ENCODE measurements around the gene ZSCAN31. TPM values are rescaled to one million over a fixed set of nuclear protein-coding genes. Genes with fewer than 3 reads are reported as not detected.

ZSCAN31 gene
- total and polyA plus RNA-seq, 2 donors (not counting 3 experiments of a cell fraction or from before 2014, with no cell fraction given) = 12.9 to 23.0 TPM

DNA sequence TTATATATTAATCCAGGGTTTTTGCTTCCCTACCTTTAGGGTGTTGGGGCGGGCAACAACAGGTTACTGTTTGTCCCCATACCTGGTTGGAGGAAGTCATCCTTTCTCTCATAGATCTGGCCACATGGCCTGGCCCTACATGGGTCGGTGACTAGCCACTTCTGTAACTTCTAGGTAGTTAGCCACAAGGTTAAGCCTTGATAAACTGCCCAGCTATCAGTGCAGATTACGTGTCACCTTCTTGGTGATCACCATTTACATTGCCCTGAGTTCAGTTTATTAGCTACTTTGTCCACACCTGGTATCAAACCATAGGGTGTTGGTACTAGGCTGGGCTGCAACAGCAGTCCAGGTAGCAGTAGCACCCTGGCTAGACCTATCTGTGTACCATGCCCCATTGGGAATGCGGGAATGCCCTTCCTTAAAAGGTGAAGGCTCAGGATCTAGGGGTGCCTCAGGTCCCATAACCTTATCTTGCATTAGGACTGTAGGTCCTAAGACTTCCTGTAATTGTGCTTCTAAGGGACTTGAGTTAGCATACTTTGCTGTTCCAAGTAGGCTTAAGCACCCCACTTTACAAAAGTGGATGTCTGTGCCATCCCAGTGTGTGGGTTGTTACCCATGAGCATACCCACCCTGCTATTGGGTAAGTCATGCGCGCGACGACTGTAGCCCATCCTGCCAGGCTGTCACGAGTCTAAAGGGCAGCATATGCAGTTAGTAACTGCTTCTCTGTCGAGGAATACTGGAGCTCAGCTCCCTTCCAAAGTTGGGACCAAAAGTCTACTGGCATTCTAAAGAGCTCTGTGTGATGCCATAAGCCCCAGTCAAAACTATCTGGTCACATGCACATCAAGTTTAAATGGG lies 19.0 kb upstream of the ZSCAN31 start:
- no TSS peak for BruUV-seq (replicated peaks)
- Histone ChIP-seq H3K4me1 (ENCODE audit: control insufficient read depth, extremely low read depth, insufficient read depth, low read length) (peaks cover 40% of the 10 kb centered on the region), H3K9me3 (replicated peaks; ENCODE audit: control insufficient read depth, insufficient read depth, low read length) (no peaks in the 10 kb centered on the region), H3K27me3 (ENCODE audit: control insufficient read depth in 2 of 2, insufficient read depth in 2 of 2, low read length in 2 of 2) (no peaks in the 10 kb centered on the region), H3K9ac (replicated peaks; ENCODE audit: extremely low read depth, insufficient read depth, low read length) (peak overlapping the region; percentile 5), H3K27ac (ENCODE audit: insufficient read depth, low read depth, low read length) (peak overlapping the region; percentile 60), H3K4me3 (replicated peaks in 1 of 3; ENCODE audit: insufficient read depth in 1 of 3, low read depth in 1 of 3, low read length in 3 of 3) (no peak overlapping the region), H3K9me1 (replicated peaks; ENCODE audit: control insufficient read depth, extremely low read depth, insufficient read depth, low read length) (no peaks in the 10 kb centered on the region), H4K20me1 (replicated peaks; ENCODE audit: control insufficient read depth, extremely low read depth, insufficient read depth, low read length) (no peaks in the 10 kb centered on the region), H3K4me2 (ENCODE audit: insufficient read depth, low read length) (peak overlapping the region; percentile 80), H3K79me2 (ENCODE audit: control insufficient read depth, insufficient read depth, low read length) (peaks cover 26% of the 10 kb centered on the region), H3K36me3 (ENCODE audit: control insufficient read depth in 2 of 2, extremely low read depth in 1 of 2, insufficient read depth in 2 of 2, low read length in 2 of 2) (no peaks in the 10 kb centered on the region), H2AFZ (ENCODE audit: low read depth, low read length) (no peak overlapping the region)
- ChIA-PET POLR2A (interaction anchor here (1.0 to 1.7 kb wide), 4 partner anchors 20 to 489 kb away, joined by 3 to 15 read pairs (median 7); partner anchors contain the start of genes PGBD1, ZKSCAN8 and ZSCAN31), CTCF (interaction anchor here (0.9 to 3.0 kb wide), 24 partner anchors 17 to 1295 kb away, joined by 3 to 59 read pairs (median 8); partner anchors contain the start of genes PGBD1, ZKSCAN4, ZKSCAN8 and ZSCAN16)
- no peak for TF ChIP-seq JUN (IDR thresholded peaks at IDR 0.05; ENCODE audit: borderline replicate concordance, insufficient read depth, insufficient read length, low read depth)
- no peak for TF ChIP-seq POLR2AphosphoS5 (IDR thresholded peaks at IDR 0.05; ENCODE audit: insufficient read depth, low read depth, low read length)
- TF ChIP-seq, protein P1, sequence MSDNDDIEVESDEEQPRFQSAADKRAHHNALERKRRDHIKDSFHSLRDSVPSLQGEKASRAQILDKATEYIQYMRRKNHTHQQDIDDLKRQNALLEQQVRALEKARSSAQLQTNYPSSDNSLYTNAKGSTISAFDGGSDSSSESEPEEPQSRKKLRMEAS (IDR thresholded peaks at IDR 0.05; ENCODE audit: insufficient read depth, insufficient read length) = no peak
- TF ChIP-seq EZH2 (IDR thresholded peaks at IDR 0.05; ENCODE audit: borderline replicate concordance, low read depth, low read length, severe bottlenecking) = no peak
- TF ChIP-seq FOS (IDR thresholded peaks at IDR 0.05; ENCODE audit: borderline replicate concordance, insufficient read depth, low read length) = no peak
- TF ChIP-seq MYC (IDR thresholded peaks at IDR 0.05; ENCODE audit: low read depth, low read length) = no peak
- TF ChIP-seq, protein P2, sequence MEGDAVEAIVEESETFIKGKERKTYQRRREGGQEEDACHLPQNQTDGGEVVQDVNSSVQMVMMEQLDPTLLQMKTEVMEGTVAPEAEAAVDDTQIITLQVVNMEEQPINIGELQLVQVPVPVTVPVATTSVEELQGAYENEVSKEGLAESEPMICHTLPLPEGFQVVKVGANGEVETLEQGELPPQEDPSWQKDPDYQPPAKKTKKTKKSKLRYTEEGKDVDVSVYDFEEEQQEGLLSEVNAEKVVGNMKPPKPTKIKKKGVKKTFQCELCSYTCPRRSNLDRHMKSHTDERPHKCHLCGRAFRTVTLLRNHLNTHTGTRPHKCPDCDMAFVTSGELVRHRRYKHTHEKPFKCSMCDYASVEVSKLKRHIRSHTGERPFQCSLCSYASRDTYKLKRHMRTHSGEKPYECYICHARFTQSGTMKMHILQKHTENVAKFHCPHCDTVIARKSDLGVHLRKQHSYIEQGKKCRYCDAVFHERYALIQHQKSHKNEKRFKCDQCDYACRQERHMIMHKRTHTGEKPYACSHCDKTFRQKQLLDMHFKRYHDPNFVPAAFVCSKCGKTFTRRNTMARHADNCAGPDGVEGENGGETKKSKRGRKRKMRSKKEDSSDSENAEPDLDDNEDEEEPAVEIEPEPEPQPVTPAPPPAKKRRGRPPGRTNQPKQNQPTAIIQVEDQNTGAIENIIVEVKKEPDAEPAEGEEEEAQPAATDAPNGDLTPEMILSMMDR (IDR thresholded peaks at IDR 0.05; ENCODE audit: extremely low read depth in 1 of 2, insufficient read depth in 1 of 2, low read depth in 1 of 2, low read length in 2 of 2) = no peak
- TF ChIP-seq POLR2A (IDR thresholded peaks at IDR 0.05; ENCODE audit: low read depth, low read length) = no peak
- TF ChIP-seq GATA2 (IDR thresholded peaks at IDR 0.05; ENCODE audit: insufficient read depth, insufficient read length, low read depth, low read length) = no peak
- FAIRE-seq (no peak), DNase-seq (ENCODE audit: low read depth, low spot score) (no peak)
- dilution Hi-C loops (cut with MboI; ENCODE audit: extremely low pct_ligation_motif_present, low sequenced_read_pairs) = no loop called here
- intact Hi-C loops (cut with micrococcal nuclease) = loop anchor here (5.0 kb wide), 1 partner anchor 143 kb away; no protein-coding TSS in a partner anchor
